GM12873 (cell line): Measurements from ENCODE around the gene PBOV1.

ENCODE experiments used
- TF ChIP-seq, protein P1 (sequence below): IDR thresholded peaks from 2 replicates; pipeline ENCODE4 v1.5.1; 2012; ENCODE audit warnings: low read depth, mild to moderate bottlenecking, moderate library complexity, low read length, control low read depth; ENCODE audit not compliant: insufficient read depth; ENCODE audit errors: missing control alignments

The PBOV1 gene

DNA sequence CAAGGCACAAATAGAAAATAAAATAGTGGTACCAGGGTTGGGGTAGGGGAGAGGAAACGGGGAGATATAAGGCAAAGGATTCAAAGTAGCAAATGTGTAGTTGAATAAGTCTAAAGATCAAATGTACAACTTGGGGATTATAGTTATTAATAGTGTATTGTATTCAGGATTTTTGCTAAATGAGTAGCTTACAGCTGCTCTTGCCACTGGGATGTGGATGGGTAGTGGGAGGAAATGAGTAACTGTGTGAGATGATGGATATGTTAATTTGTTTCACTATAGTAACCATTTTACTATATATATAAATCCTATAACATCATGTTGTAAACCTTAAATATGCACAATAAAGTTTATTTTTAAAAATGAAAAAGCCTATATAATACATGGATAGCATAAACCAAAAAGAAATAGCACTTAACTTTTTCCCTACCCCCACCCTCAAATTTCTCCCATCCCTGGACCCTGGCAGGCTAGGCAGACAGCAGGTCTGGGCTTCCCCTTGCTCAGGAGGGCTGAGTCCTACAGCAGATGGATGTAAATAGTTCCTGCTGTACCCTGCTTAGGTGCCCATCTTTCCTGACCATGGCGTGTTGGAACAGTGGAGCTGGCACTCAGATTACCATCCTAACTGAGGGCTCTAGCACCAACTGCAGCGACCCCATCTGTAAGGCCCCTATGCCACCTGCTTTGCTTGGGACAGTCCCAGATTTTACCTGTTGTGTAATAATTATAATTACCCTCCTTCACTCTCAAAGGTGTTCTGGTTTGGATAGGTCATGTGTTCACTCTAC, 28.6 kb upstream of the PBOV1 start:
- TF ChIP-seq, protein P1, sequence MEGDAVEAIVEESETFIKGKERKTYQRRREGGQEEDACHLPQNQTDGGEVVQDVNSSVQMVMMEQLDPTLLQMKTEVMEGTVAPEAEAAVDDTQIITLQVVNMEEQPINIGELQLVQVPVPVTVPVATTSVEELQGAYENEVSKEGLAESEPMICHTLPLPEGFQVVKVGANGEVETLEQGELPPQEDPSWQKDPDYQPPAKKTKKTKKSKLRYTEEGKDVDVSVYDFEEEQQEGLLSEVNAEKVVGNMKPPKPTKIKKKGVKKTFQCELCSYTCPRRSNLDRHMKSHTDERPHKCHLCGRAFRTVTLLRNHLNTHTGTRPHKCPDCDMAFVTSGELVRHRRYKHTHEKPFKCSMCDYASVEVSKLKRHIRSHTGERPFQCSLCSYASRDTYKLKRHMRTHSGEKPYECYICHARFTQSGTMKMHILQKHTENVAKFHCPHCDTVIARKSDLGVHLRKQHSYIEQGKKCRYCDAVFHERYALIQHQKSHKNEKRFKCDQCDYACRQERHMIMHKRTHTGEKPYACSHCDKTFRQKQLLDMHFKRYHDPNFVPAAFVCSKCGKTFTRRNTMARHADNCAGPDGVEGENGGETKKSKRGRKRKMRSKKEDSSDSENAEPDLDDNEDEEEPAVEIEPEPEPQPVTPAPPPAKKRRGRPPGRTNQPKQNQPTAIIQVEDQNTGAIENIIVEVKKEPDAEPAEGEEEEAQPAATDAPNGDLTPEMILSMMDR, result no peak

- TF ChIP-seq, protein P1, result no peak
Observed at GRCh38 chr6:138245751-138246150, 27.5 kb upstream of the PBOV1 start.

GRCh38 chr6:138242987-138243592, 24.8 kb upstream of the PBOV1 start:
- TF ChIP-seq, protein P1, result no peak

DNA sequence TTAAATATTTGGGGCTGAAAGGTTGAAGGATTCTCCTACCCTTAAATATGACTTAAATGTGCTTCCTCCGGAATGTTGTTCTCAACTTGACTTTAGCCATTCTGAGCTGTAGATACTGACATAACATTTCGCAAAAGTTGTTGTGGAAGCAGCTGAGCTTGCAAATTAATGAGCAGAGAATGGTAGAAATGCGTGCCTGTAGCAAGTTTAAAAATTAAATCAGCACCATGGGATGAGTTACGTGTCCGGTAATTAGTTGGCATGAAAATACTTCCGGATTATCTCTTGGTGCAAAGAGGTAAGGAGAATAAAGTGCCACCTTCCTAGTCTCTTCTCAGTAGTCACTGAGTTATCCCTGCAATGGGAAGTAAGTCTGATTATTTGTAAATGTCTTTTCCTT, 23.6 kb upstream of the PBOV1 start:
- TF ChIP-seq, protein P1, result no peak

GRCh38 chr6:138241381-138241780, 23.1 kb upstream of the PBOV1 start:
- TF ChIP-seq, protein P1, result no peak

- TF ChIP-seq, protein P1, result no peak
Observed at GRCh38 chr6:138240476-138241245, 22.4 kb upstream of the PBOV1 start.

DNA sequence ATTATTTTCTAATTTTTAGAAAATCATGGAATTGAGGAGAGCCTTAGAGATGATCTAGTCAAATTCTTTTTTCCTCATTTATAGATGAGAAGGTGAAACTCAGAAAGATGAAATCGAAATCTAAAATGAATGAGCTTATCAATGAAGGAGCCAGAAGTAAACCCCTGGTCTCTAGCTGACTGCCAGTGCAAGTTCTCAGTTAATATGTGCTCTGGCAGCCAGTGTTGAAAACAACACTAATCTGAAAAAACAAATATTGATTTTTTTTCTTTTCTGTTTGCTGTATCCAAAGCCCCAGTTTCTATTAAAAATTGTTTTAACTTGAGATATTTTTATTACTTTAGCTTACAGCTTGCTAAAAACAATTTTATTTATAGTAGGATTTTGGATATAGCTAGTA, 21.5 kb upstream of the PBOV1 start:
- TF ChIP-seq, protein P1, result no peak
